GM12875 (cell line): ENCODE measurements around the gene PIK3CB.

Experiments
- H3K4me3 ChIP-seq: one replicate; pipeline ENCODE4 v1.5.1; 2011; ENCODE audit warnings: low read depth, low read length, control low read depth
- TF ChIP-seq, protein P1 (sequence below): IDR thresholded peaks from 2 replicates; pipeline ENCODE4 v1.5.1; 2011; ENCODE audit warnings: low read depth, mild to moderate bottlenecking, control low read depth, inconsistent platforms, low read length, moderate library complexity, borderline replicate concordance; ENCODE audit not compliant: insufficient read depth

Gene PIK3CB

DNA sequence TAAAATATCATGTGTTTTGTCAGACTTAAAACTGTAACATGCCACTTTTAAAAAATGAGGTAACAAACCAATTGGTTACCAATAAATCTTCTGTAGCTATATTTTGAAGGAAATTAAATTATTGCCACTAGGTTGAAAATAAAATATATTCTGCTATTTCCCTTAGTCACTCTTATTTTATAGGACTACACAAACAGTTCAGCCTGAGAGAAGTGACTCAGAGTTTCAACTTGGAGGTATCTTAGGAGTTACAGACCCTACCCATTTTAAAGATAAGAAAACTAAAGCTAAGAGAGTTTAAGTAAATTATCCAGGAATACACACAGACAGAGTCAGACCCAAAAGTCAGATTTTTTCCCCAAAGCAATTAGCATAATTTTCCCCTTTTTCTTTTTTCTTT, 65.1 kb downstream of the PIK3CB start:
- no peak overlapping the region for H3K4me3 ChIP-seq
- TF ChIP-seq, protein P1, sequence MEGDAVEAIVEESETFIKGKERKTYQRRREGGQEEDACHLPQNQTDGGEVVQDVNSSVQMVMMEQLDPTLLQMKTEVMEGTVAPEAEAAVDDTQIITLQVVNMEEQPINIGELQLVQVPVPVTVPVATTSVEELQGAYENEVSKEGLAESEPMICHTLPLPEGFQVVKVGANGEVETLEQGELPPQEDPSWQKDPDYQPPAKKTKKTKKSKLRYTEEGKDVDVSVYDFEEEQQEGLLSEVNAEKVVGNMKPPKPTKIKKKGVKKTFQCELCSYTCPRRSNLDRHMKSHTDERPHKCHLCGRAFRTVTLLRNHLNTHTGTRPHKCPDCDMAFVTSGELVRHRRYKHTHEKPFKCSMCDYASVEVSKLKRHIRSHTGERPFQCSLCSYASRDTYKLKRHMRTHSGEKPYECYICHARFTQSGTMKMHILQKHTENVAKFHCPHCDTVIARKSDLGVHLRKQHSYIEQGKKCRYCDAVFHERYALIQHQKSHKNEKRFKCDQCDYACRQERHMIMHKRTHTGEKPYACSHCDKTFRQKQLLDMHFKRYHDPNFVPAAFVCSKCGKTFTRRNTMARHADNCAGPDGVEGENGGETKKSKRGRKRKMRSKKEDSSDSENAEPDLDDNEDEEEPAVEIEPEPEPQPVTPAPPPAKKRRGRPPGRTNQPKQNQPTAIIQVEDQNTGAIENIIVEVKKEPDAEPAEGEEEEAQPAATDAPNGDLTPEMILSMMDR, result no peak

DNA sequence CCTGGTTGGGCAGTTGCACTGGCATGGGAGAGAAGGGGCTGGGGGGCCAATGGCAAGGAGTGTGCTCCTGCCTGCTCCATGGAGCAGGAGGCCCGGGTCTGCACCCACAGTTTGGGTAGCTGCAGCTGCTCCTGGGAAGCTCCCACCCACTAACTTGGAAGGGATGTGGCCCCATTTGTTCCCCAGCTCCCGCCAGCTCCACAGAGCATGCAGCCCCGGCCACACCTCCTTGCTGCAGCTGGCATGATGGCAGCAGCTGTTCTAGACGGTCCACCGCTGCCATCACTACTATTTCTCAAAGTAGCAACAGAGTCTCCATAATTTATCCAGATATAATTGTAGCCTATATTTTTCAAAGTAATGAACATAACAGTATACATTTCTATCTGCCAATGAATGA, 65.8 kb downstream of the PIK3CB start:
- no peak overlapping the region for H3K4me3 ChIP-seq
- TF ChIP-seq, protein P1, result no peak

DNA sequence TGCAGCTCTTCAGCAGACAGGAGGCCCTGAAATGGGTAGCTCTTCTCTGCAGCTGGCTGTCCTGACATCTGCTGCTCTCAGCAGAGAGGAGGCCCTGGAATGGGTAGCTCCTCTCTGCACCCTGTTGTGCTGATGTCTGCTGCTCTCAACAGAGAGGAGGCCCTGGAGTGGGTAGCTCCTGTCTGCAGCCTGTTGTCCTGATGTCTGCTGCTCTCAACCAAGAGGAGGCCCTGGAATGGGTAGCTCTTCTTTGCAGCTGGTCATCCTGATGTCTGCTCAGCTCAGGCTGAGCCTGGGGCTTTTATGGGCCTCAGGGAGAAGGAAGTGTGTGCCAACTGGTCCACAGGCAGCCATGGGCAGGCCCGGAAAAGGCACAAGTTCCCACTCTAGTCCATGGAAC, 66.6 kb downstream of the PIK3CB start:
- TF ChIP-seq, protein P1, result no peak
- H3K4me3 ChIP-seq, result no peak overlapping the region

DNA sequence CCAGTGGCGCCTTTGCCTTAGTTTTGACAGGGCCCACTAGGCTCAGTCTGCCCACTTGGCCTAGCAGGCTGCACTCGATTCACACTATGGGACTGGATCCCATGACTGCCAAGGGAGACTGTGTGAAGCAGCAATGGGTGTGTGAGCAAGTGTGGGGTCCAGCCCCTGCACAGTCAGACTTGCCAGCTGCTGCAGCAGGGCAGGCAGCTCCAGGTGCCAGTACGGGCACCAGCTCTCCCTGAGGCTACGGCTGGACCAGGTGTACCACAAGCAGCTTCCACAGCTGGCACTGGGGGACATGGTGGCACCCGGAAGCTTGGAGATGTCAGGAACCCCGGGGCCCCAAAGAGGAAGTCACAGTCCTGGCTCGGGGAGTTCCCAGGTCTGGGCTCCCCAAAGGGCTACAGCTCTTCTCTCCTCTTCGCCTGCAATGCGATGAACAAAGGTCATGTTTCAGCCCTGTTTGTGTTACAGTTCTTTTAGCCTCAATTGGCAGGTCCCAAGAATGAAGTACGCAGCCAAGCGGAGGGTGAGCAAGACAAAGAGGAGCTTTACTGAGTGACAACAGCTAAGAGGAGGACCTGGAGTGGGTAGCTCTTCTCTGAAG, 67.1 kb downstream of the PIK3CB start:
- TF ChIP-seq, protein P1, result no peak
- H3K4me3 ChIP-seq, result no peak overlapping the region

DNA sequence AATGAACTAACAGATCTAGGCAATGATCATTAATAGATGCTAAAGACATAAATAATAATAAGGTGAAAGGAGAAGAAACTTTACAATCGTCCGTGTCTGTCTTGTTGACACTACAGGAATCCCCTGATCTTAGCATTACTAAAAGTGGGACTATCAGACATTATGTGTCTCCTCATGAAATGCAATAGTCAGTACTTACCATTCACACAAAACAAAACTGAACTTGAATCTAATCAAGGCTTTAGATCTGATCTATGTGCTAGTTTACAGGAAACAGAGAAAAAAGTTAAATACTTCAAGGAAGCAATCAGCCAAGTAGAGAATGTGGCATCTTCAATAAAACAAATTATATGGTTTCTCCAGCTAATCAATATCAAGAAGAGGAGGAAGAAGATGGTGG, 73.7 kb downstream of the PIK3CB start:
- H3K4me3 ChIP-seq, result no peak overlapping the region
- TF ChIP-seq, protein P1, result no peak

DNA sequence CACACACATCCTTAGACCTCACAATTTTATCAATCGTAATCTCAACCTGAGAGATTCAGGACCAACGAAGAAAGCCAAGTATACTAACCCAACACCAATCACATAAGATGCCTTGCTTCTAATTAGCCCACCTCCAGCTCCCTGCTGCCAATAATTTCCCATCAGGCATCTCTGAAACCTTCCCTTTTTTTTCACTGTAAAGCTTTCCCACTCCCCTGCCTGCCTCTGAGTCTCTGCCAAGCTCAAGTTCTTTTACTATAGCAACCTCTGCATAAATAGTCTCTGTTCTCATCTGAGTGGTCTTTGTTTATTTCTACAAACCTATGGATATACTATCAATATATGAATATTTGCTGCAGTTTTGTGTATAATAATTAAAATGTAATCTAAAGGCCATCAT, 86.5 kb downstream of the PIK3CB start:
- H3K4me3 ChIP-seq, result no peak overlapping the region
- TF ChIP-seq, protein P1, result no peak

DNA sequence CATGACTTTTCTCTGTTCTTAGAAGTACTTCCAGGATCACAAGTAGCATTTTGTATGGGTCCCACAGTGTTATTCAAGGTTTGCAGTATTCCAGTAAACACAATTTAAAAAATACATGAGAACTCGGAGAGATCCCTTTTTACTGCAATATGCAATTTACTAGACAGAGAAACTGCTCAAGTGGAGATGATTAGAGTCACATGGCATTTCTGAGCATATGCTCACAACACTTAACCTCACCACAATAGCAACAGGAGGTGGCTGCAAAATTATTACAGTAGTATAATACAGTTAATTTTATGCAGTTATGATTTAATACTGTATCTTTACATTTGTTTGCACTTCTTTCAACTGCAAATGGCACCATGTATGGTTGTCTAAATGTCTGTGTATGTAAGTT, 87.5 kb downstream of the PIK3CB start:
- TF ChIP-seq, protein P1, result no peak
- H3K4me3 ChIP-seq, result no peak overlapping the region
